ENCODE data around the gene SDF4.

The SDF4 gene

DNA sequence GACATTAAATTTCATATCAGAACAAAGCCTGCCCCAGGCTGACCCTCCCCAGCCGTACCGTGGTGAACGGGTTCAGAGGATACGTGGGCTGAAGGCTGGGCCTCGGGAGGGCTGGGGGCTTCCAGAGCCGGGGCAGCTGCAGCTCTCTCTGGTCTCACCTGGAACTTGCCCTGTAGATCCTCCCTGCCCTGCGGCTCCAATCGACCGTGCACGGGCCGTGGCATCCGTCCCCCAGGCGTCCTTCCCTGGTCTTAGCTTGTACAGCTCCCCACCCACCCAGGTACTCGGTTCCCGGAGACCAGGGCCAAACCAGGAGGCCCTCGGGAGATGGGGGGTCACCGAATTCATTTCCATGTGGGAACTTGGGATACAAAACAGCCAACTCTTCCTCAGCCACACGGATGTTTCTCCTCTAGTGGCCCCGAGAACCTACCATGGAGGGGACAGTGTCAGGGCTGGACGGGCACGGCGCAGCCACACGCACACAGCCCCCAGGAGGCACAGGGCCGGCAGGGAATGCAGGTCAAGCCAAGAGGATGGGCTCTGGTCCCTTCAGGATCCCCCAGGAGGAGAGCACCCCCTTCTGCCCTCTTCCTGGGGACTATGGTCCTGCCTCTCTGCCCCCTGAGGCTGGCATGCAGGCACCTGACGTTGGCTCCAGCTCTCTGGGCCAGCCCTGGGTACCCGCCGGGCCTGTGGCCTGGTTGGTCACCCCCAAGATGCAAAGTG is 3.4 kb upstream of the SDF4 start:
- DNase-seq (ENCODE audit: extremely low spot score), result no peak
- ChIA-PET POLR2A (no interaction called here), CTCF (no interaction called here)
- no peak for TF ChIP-seq L3MBTL2 (conservative IDR thresholded peaks at IDR 0.05)
- TF ChIP-seq ZNF384 (IDR thresholded peaks at IDR 0.05), result no peak
- TF ChIP-seq NFRKB (IDR thresholded peaks at IDR 0.05), result no peak
- TF ChIP-seq TARDBP (IDR thresholded peaks at IDR 0.05), result no peak
- TF ChIP-seq FOXA1 (IDR thresholded peaks at IDR 0.05), result no peak
- no peak for TF ChIP-seq FOXK2 (IDR thresholded peaks at IDR 0.05)
- TF ChIP-seq FOXM1 (IDR thresholded peaks at IDR 0.05; ENCODE audit: borderline replicate concordance), result no peak
- no peak for TF ChIP-seq SUZ12 (IDR thresholded peaks at IDR 0.05)
- no peak for TF ChIP-seq HDGF (IDR thresholded peaks at IDR 0.05; ENCODE audit: borderline replicate concordance)
- no peak for TF ChIP-seq BHLHE40 (IDR thresholded peaks at IDR 0.05; ENCODE audit: borderline replicate concordance)
- TF ChIP-seq CTBP1 (IDR thresholded peaks at IDR 0.05; ENCODE audit: borderline replicate concordance), result no peak
- TF ChIP-seq ARNT (IDR thresholded peaks at IDR 0.05), result no peak
- TF ChIP-seq ELF4 (IDR thresholded peaks at IDR 0.05), result no peak
- TF ChIP-seq, protein P1, sequence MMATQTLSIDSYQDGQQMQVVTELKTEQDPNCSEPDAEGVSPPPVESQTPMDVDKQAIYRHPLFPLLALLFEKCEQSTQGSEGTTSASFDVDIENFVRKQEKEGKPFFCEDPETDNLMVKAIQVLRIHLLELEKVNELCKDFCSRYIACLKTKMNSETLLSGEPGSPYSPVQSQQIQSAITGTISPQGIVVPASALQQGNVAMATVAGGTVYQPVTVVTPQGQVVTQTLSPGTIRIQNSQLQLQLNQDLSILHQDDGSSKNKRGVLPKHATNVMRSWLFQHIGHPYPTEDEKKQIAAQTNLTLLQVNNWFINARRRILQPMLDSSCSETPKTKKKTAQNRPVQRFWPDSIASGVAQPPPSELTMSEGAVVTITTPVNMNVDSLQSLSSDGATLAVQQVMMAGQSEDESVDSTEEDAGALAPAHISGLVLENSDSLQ (IDR thresholded peaks at IDR 0.05), result no peak
- TF ChIP-seq LEF1 (IDR thresholded peaks at IDR 0.05; ENCODE audit: borderline replicate concordance), result no peak
- no peak for TF ChIP-seq SP1 (IDR thresholded peaks at IDR 0.05)

DNA sequence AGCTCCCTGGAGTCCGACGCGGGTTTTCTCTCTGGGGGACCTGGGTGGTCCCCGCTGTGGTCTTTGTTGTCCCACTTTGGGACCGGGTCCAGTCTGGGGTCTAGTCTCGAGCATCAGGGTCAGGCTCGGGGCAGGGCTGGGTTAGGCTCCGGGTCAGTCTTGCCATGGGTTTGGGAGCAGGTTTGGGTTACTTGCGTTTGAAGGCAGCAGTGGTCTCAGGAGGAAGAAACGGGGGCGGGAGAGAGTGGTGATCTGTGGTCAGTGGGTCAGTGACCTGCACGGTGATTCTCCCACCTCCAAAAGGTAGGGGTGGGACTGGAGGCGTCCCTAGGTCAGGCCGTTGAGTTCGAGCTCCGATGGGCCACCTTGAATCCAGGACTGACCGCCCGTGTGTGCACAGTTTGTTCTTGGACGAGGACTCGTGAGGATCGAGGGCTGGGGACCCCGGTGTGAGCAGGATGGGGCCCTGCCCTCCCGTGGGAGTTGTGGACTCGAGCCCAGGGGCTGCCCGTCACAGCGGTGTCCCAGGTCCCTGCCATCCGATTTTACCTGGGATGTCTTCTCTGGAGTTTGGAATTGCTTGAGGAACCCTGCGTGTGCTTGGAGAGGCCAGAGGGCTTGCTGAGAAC is 2.5 kb upstream of the SDF4 start:
- ChIA-PET POLR2A (interaction anchor here (1.0 kb wide), 1 partner anchor 26 kb away, joined by 3 read pairs; no protein-coding TSS in a partner anchor), CTCF (no interaction called here)
- no peak for TF ChIP-seq L3MBTL2 (conservative IDR thresholded peaks at IDR 0.05)
- TF ChIP-seq, protein P1 (IDR thresholded peaks at IDR 0.05), result no peak
- no peak for TF ChIP-seq HDGF (IDR thresholded peaks at IDR 0.05; ENCODE audit: borderline replicate concordance)
- TF ChIP-seq LEF1 (IDR thresholded peaks at IDR 0.05; ENCODE audit: borderline replicate concordance), result no peak
- TF ChIP-seq FOXK2 (IDR thresholded peaks at IDR 0.05), result no peak
- TF ChIP-seq BHLHE40 (IDR thresholded peaks at IDR 0.05; ENCODE audit: borderline replicate concordance), result no peak
- no peak for TF ChIP-seq CTBP1 (IDR thresholded peaks at IDR 0.05; ENCODE audit: borderline replicate concordance)
- TF ChIP-seq ELF4 (IDR thresholded peaks at IDR 0.05), result no peak
- no peak for TF ChIP-seq SP1 (IDR thresholded peaks at IDR 0.05)
- no peak for TF ChIP-seq TARDBP (IDR thresholded peaks at IDR 0.05)
- no peak for TF ChIP-seq NFRKB (IDR thresholded peaks at IDR 0.05)
- no peak for TF ChIP-seq ARNT (IDR thresholded peaks at IDR 0.05)
- no peak for TF ChIP-seq FOXM1 (IDR thresholded peaks at IDR 0.05; ENCODE audit: borderline replicate concordance)
- TF ChIP-seq ZNF384 (IDR thresholded peaks at IDR 0.05), result no peak
- no peak for TF ChIP-seq FOXA1 (IDR thresholded peaks at IDR 0.05)
- TF ChIP-seq SUZ12 (IDR thresholded peaks at IDR 0.05), result no peak
- no peak for DNase-seq (ENCODE audit: extremely low spot score)

DNA sequence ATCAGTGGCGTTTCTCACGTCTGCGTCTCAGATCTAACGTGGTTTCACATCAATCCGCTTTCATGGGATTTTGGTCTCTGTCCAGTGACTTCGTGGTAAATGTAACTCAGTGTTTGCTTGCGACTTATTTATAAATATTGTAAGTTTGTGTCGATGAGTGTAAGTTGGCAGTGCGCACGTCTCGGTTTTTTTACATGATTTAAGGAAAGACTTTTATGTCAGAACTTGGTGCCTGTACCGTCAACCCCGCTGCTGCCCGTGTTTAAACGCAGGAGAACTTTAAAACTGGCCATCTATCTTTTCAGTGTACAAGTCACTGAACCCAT is 1.7 kb upstream of the SDF4 start:
- CTCF ChIA-PET, result no interaction called here
- POLR2A ChIA-PET, result interaction anchor here (1.0 kb wide), 1 partner anchor 25 kb away, joined by 3 read pairs; no protein-coding TSS in a partner anchor

DNA sequence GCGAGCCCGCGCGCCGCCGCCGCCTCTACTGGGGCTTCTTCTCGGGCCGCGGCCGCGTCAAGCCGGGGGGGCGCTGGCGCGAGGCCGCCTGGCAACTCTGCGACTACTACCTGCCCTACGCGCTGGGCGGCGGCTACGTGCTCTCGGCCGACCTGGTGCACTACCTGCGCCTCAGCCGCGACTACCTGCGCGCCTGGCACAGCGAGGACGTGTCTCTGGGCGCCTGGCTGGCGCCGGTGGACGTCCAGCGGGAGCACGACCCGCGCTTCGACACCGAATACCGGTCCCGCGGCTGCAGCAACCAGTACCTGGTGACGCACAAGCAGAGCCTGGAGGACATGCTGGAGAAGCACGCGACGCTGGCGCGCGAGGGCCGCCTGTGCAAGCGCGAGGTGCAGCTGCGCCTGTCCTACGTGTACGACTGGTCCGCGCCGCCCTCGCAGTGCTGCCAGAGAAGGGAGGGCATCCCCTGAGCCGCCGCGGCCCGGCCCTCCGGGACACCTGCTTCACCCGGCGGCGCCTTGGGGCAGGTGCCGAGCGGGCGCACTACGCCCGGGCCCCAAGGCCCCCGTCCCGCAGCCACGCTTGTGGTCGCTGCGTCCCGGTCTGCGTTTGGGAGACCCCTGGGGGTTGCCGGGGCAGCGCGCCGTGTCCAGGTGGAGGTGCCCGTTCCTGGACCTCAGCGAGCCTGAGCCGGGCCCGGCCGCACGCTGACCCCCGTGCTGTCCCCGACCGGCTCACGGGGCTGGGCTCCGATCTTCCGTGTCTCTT is 1.2 kb upstream of the SDF4 start:
- TF ChIP-seq SP1 (IDR thresholded peaks at IDR 0.05), result no peak
- no peak for TF ChIP-seq LEF1 (IDR thresholded peaks at IDR 0.05; ENCODE audit: borderline replicate concordance)
- TF ChIP-seq L3MBTL2 (conservative IDR thresholded peaks at IDR 0.05), result no peak
- CTCF ChIA-PET, result no interaction called here
- POLR2A ChIA-PET, result interaction anchor here (0.8 to 1.7 kb wide), 3 partner anchors 22 to 113 kb away, joined by 3 to 5 read pairs (median 3); no protein-coding TSS in a partner anchor
- no peak for DNase-seq (ENCODE audit: extremely low spot score)

More for the DNA sequence above, 1.7 kb upstream of the SDF4 start:
- no peak for DNase-seq (ENCODE audit: extremely low spot score)
- no peak for TF ChIP-seq FOXM1 (IDR thresholded peaks at IDR 0.05; ENCODE audit: borderline replicate concordance)
- TF ChIP-seq SUZ12 (IDR thresholded peaks at IDR 0.05), result no peak
- no peak for TF ChIP-seq ELF4 (IDR thresholded peaks at IDR 0.05)
- TF ChIP-seq ARNT (IDR thresholded peaks at IDR 0.05), result no peak
- no peak for TF ChIP-seq CTBP1 (IDR thresholded peaks at IDR 0.05; ENCODE audit: borderline replicate concordance)
- no peak for TF ChIP-seq NFRKB (IDR thresholded peaks at IDR 0.05)
- TF ChIP-seq, protein P1 (IDR thresholded peaks at IDR 0.05), result no peak
- TF ChIP-seq TARDBP (IDR thresholded peaks at IDR 0.05), result no peak

DNA sequence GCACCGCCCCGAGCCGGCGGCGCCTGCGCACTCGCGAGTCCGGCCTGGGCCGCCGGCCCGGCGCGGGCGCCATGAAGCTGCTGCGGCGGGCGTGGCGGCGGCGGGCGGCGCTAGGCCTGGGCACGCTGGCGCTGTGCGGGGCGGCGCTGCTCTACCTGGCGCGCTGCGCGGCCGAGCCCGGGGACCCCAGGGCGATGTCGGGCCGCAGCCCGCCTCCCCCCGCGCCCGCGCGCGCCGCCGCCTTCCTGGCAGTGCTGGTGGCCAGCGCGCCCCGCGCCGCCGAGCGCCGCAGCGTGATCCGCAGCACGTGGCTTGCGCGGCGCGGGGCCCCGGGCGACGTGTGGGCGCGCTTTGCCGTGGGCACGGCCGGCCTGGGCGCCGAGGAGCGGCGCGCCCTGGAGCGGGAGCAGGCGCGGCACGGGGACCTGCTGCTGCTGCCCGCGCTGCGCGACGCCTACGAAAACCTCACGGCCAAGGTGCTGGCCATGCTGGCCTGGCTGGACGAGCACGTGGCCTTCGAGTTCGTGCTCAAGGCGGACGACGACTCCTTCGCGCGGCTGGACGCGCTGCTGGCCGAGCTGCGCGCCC is 501 bp upstream of the SDF4 start, which contains the start of gene B3GALT6:
Gene B3GALT6 (plus strand): TSS at position 30 of the 588 bp plus-strand sequence. CDS start 42 bp downstream, at position 72.
- DNase-seq (ENCODE audit: extremely low spot score), result no peak
- POLR2A ChIA-PET, result interaction anchor here (0.8 to 1.7 kb wide), 3 partner anchors 23 to 113 kb away, joined by 3 to 5 read pairs (median 3); no protein-coding TSS in a partner anchor
- CTCF ChIA-PET, result no interaction called here
- TF ChIP-seq FOXM1 (IDR thresholded peaks at IDR 0.05; ENCODE audit: borderline replicate concordance) (0 out of 2 replicates have a peak, but pooled peaks have one; percentile 6), BHLHE40 (IDR thresholded peaks at IDR 0.05; ENCODE audit: borderline replicate concordance) (no peak), L3MBTL2 (conservative IDR thresholded peaks at IDR 0.05) (no peak), LEF1 (IDR thresholded peaks at IDR 0.05; ENCODE audit: borderline replicate concordance) (no peak), FOXK2 (IDR thresholded peaks at IDR 0.05) (no peak)
